Liver (tissue), 3 donors: ENCODE data around the gene THAP4.

ENCODE experiments used
- ATF3 ChIP-seq: IDR thresholded peaks from 2 replicates; pipeline ENCODE4 v1.6.1; 2016; ENCODE audit warnings: antibody characterized with exemption
- FOXA1 ChIP-seq: IDR thresholded peaks from 2 replicates; pipeline ENCODE4 v1.6.1; 2016; ENCODE audit warnings: antibody characterized with exemption
- GABPA ChIP-seq, 2 donors: IDR thresholded peaks in 1 of 2; conservative IDR thresholded peaks in 1 of 2; 2 replicates each; pipeline ENCODE4 v1.6.1; 2016; ENCODE audit warnings: antibody characterized with exemption in 2 of 2, mild to moderate bottlenecking in 1 of 2, moderate library complexity in 1 of 2
- MAX ChIP-seq: IDR thresholded peaks from 2 replicates; pipeline ENCODE4 v1.6.1; 2016; ENCODE audit warnings: antibody characterized with exemption
- REST ChIP-seq: IDR thresholded peaks from 2 replicates; pipeline ENCODE4 v1.6.1; 2016; ENCODE audit warnings: antibody characterized with exemption, mild to moderate bottlenecking
- TF ChIP-seq, protein P1 (sequence below): fragments of 150-350 bp; IDR thresholded peaks from 2 replicates; pipeline ENCODE4 v1.5.1; 2017; ENCODE audit warnings: improper control_type of control experiment, low read depth, low read length; ENCODE audit not compliant: missing input control
- donor health status: healthy.
- donor health status: healthy.

DNA sequence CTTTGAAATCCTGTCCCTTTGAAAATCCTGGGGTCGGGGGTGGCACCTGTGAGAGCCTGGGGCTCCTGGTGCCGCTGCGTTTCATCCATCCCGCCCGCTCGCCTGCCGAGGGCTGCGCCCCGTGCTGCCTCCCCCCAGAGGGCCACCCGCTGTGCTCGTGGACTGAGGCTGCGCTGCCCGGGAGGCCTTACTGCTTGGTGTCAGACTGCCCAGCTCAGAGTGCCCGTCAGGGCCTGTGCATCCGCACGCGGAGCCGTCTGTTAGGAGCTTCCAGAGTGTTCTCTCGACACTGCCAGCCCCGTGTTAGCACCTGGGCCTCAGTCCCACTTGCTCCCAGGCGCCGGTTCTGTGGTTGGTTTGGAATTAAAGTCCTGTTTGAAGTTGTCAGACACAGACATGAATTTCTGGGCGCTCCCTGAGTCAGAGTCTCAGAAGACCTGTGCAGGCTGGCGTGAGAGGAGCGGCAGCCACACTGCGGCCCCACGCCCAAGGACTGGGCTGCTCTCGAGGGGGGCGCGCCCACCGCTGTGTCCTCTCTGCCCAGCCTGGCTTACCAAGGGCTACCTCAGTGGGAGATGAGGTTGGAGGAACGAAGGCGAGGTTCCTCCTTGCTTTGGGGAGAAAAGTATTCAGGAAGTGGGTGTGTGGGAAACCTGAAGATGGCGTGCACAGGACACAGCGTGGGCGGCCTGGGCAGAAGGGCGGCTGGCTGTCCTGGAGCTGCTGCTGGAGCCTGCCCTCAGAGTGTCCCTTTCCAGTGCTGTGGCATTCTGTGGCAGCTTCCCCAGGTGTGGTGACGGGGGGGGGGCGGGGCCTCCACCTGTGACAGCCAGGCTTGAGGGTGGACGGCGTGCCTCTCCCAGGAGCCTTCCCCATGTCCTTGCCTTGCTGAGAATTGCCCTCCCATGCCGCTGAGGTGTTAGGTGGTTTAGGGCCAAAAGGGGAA, 35.6 kb upstream of the THAP4 start:
- TF ChIP-seq, protein P1, sequence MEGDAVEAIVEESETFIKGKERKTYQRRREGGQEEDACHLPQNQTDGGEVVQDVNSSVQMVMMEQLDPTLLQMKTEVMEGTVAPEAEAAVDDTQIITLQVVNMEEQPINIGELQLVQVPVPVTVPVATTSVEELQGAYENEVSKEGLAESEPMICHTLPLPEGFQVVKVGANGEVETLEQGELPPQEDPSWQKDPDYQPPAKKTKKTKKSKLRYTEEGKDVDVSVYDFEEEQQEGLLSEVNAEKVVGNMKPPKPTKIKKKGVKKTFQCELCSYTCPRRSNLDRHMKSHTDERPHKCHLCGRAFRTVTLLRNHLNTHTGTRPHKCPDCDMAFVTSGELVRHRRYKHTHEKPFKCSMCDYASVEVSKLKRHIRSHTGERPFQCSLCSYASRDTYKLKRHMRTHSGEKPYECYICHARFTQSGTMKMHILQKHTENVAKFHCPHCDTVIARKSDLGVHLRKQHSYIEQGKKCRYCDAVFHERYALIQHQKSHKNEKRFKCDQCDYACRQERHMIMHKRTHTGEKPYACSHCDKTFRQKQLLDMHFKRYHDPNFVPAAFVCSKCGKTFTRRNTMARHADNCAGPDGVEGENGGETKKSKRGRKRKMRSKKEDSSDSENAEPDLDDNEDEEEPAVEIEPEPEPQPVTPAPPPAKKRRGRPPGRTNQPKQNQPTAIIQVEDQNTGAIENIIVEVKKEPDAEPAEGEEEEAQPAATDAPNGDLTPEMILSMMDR = no peak
- TF ChIP-seq GABPA (IDR thresholded peaks at IDR 0.05 in 1 of 2, conservative IDR thresholded peaks at IDR 0.05 in 1 of 2) = no peak
- TF ChIP-seq FOXA1 = no peak
- TF ChIP-seq MAX = no peak
- TF ChIP-seq ATF3 = no peak
- no peak for TF ChIP-seq REST
